ENCODE results near the gene FNDC3A.

Gene FNDC3A

DNA sequence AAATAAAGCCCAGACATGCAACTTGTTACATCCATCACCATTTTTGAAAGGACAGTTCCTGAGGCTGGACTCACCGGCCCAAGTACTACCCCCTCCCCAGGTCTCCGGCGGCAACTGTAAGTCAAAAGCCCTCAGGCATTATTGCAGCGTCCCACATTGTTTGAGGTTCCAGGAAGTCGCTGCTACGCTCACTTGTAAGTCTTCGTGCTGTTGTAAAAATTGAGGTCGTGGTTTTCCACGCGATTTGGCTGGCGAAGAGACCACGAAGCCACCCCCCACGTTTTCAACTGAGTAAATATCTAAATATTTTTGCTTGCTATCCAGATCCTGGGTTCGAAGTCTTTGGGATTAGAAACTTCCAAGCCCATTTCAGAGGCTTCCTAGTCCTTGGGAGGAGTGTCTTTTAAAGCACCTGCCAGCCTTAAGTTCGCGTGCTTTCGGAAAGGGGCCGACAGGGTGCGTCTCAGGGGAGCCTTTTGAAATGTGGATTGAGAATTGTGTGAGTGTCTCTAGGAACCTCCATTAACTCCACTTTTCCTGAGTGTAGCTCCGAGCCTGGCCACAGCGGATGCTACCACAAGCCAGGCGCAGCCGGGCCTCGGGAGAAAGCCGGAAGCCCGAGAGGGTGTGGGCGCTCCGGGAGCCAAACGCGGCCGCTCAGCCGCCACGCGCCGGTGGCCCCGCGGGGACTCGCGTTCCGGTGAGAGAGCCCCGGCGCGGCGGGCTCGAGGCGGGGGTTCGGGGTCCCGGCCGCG is 434 bp upstream of the FNDC3A start:
- H3K79me2 ChIP-seq, result no peaks in the 10 kb centered on the region
- TF ChIP-seq, protein P1, sequence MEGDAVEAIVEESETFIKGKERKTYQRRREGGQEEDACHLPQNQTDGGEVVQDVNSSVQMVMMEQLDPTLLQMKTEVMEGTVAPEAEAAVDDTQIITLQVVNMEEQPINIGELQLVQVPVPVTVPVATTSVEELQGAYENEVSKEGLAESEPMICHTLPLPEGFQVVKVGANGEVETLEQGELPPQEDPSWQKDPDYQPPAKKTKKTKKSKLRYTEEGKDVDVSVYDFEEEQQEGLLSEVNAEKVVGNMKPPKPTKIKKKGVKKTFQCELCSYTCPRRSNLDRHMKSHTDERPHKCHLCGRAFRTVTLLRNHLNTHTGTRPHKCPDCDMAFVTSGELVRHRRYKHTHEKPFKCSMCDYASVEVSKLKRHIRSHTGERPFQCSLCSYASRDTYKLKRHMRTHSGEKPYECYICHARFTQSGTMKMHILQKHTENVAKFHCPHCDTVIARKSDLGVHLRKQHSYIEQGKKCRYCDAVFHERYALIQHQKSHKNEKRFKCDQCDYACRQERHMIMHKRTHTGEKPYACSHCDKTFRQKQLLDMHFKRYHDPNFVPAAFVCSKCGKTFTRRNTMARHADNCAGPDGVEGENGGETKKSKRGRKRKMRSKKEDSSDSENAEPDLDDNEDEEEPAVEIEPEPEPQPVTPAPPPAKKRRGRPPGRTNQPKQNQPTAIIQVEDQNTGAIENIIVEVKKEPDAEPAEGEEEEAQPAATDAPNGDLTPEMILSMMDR (IDR thresholded peaks at IDR 0.05), result peak; percentile 4
- no peaks in the 10 kb centered on the region for H3K36me3 ChIP-seq (ENCODE audit: control insufficient read depth, insufficient read depth, low read length)
- no peaks in the 10 kb centered on the region for H3K9me3 ChIP-seq (ENCODE audit: control insufficient read depth, low read length)
- H3K4me2 ChIP-seq (ENCODE audit: low read length), result peak overlapping the region; percentile 99
- peak overlapping the region; percentile 91 for H2AFZ ChIP-seq
- no peaks in the 10 kb centered on the region for H3K27me3 ChIP-seq (ENCODE audit: control insufficient read depth, insufficient read depth, low read length)
- no peak overlapping the region for H3K9ac ChIP-seq
- peak overlapping the region; percentile 83 for H3K4me3 ChIP-seq (ENCODE audit: low read depth, low read length)
- peak overlapping the region; percentile 95 for H3K27ac ChIP-seq
- no peaks in the 10 kb centered on the region for H3K4me1 ChIP-seq

DNA sequence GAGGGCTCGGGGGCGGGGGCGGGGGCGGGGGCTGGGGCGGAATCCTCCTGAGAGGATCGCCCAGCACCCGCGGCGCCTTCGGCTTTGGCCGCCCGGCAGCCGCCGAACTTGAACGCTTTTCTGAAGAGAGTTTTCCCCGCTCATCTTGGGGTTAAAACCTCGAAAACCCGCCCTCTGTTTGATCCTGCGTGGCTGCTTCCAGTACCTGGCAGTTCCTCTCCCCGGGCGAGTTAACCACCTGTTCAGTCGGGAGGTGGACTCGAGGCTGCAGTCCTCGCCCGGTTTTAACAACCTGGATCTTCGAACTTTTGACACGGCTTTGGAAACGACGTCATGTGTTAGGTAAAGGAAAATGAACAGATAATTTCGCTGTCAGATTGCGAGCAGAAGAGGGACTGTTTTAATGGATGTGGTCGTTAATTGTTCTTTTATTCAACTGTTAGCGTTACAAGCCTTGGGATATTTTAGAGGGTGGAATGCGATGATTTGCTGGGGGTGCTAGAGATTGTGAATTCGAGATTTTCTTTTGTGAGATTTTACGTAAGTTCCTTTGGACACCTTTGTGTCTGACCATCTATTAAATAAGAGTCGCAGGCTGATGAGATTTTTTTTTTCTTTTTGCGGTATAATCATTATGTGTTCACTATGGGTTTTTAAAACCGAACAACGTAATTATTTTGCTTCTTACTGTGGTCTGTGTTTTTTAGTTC is 1.0 kb downstream of the FNDC3A start:
- H3K27me3 ChIP-seq (ENCODE audit: control insufficient read depth, insufficient read depth, low read length), result no peaks in the 10 kb centered on the region
- no peaks in the 10 kb centered on the region for H3K36me3 ChIP-seq (ENCODE audit: control insufficient read depth, insufficient read depth, low read length)
- H3K4me1 ChIP-seq, result no peaks in the 10 kb centered on the region
- H2AFZ ChIP-seq, result peak overlapping the region; percentile 79
- no peaks in the 10 kb centered on the region for H3K79me2 ChIP-seq
- H3K27ac ChIP-seq, result peak overlapping the region; percentile 95
- TF ChIP-seq, protein P1 (IDR thresholded peaks at IDR 0.05), result no peak
- H3K9ac ChIP-seq, result no peak overlapping the region
- H3K4me3 ChIP-seq (ENCODE audit: low read depth, low read length), result peak overlapping the region; percentile 83
- peak overlapping the region; percentile 78 for H3K4me2 ChIP-seq (ENCODE audit: low read length)
- no peaks in the 10 kb centered on the region for H3K9me3 ChIP-seq (ENCODE audit: control insufficient read depth, low read length)

DNA sequence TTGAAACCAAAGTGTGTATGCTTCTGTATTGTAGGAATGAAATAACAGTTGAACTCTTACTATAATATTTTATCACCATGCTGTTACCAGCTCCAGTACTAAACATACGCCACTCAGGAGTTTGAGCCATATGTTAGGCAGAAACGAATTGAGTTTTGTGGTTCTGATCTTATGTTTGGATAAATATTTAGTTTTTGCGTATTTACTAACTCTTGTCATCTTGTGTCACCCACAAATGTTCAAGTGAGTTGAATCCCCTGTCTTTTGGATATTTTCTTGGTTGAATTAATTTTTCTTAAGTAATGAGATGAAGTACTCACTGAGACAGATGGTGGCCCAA is 1.5 kb downstream of the FNDC3A start:
- TF ChIP-seq, protein P1 (IDR thresholded peaks at IDR 0.05), result no peak
- H3K27ac ChIP-seq, result peak overlapping the region; percentile 95
- no peaks in the 10 kb centered on the region for H3K79me2 ChIP-seq

DNA sequence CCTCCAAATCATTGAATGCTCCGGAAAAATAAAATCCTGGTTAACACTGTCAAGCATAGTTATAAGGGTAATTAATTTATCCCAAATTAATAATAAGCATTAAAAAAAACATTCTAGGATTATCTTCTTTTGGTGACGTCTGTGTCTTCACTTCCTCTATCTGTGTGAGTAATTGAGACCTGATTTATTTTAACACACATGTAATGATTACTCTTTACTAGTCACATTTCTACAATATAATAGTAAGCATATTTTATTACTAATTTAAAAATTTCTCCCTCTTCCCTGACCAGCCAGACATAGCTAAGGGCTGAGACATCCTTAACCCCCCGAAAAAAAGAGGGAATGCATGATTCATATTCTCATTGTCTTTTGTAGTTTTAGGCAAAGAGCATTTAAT is 2.3 kb downstream of the FNDC3A start:
- Histone ChIP-seq H3K4me3 (ENCODE audit: low read depth, low read length) (no peak overlapping the region), H3K27ac (no peak overlapping the region), H3K4me2 (ENCODE audit: low read length) (no peak overlapping the region), H2AFZ (no peak overlapping the region), H3K9ac (no peak overlapping the region), H3K27me3 (ENCODE audit: control insufficient read depth, insufficient read depth, low read length) (no peaks in the 10 kb centered on the region), H3K9me3 (ENCODE audit: control insufficient read depth, low read length) (no peaks in the 10 kb centered on the region), H3K79me2 (no peaks in the 10 kb centered on the region), H3K36me3 (ENCODE audit: control insufficient read depth, insufficient read depth, low read length) (no peaks in the 10 kb centered on the region), H3K4me1 (no peaks in the 10 kb centered on the region)
- TF ChIP-seq, protein P1 (IDR thresholded peaks at IDR 0.05), result no peak

More for the DNA sequence above, 1.5 kb downstream of the FNDC3A start:
- no peaks in the 10 kb centered on the region for H3K9me3 ChIP-seq (ENCODE audit: control insufficient read depth, low read length)
- H3K9ac ChIP-seq, result no peak overlapping the region
- H3K4me2 ChIP-seq (ENCODE audit: low read length), result peak overlapping the region; percentile 78
- no peaks in the 10 kb centered on the region for H3K4me1 ChIP-seq
- no peaks in the 10 kb centered on the region for H3K36me3 ChIP-seq (ENCODE audit: control insufficient read depth, insufficient read depth, low read length)
- H3K4me3 ChIP-seq (ENCODE audit: low read depth, low read length), result peak overlapping the region; percentile 83
- H2AFZ ChIP-seq, result peak overlapping the region; percentile 79
- H3K27me3 ChIP-seq (ENCODE audit: control insufficient read depth, insufficient read depth, low read length), result no peaks in the 10 kb centered on the region
